Testis (tissue), 2 donors: ENCODE results near the gene GPD1L.

ENCODE experiments used
- POLR2A ChIP-seq: fragments of 450-650 bp; IDR thresholded peaks from one replicate; pipeline ENCODE4 v1.6.1; 2017; ENCODE audit warnings: antibody characterized with exemption, mild to moderate bottlenecking, moderate library complexity
- TF ChIP-seq, protein P1 (sequence below), 3 experiments: fragments of 450-650 bp in 2 of 3; fragments of 200-600 bp in 1 of 3; sonication (generic) in 1 of 3; IDR thresholded peaks; one replicate each; pipeline ENCODE4 v1.5.1; 2016 to 2019; ENCODE audit warnings: antibody characterized with exemption in 3 of 3, mild to moderate bottlenecking in 2 of 3, moderate library complexity in 1 of 3

DNA sequence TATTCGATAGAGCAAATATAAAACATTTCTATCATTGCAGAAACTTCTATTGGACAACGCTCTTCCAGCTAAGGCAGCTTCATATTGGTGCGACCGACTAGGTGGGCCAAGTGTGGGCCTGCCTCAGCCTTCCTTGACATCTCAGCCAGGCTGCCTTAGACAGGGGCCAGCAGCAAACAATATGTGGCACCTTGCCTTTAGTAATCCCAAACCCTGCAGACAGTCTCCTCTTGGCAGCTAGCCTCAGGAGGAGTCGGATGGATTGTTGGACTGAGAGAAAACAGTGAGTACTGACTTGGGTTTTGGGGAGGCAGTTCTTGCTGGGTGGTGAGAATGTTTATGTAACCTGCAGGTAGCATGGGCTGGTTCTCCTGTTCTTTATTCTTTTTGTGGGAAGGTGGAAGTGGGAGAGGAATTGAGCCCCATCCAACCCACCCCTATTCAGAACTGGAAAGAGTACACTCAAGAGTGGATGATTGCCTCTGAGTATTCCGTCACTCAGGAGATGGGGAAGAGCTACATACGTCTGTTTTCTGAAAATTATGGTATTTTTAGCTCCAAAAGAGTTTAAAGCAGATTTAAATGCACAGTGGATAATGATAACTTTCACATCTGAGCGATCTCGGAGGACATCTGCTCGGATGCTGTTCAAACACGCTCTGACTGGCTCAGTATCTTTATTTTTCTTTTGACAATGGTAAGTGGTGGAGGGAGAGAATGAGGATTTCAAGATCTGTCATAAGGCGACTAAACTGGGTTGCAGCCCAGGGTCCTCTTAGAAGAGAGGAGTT, 47.2 kb downstream of the GPD1L start:
- TF ChIP-seq, protein P1, sequence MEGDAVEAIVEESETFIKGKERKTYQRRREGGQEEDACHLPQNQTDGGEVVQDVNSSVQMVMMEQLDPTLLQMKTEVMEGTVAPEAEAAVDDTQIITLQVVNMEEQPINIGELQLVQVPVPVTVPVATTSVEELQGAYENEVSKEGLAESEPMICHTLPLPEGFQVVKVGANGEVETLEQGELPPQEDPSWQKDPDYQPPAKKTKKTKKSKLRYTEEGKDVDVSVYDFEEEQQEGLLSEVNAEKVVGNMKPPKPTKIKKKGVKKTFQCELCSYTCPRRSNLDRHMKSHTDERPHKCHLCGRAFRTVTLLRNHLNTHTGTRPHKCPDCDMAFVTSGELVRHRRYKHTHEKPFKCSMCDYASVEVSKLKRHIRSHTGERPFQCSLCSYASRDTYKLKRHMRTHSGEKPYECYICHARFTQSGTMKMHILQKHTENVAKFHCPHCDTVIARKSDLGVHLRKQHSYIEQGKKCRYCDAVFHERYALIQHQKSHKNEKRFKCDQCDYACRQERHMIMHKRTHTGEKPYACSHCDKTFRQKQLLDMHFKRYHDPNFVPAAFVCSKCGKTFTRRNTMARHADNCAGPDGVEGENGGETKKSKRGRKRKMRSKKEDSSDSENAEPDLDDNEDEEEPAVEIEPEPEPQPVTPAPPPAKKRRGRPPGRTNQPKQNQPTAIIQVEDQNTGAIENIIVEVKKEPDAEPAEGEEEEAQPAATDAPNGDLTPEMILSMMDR (IDR thresholded peaks at IDR 0.05), result no peak
- no peak for TF ChIP-seq POLR2A
